SU-DHL-6 (cell line): ENCODE measurements around the gene PITPNC1.

Source experiments
- H2AFZ ChIP-seq: fragments of 200-600 bp; sonication (generic); 2 replicates; pipeline ENCODE4 v1.6.1; 2014; ENCODE audit warnings: low read depth, mild to moderate bottlenecking, moderate library complexity, mixed read lengths, antibody characterized with exemption, low read length; ENCODE audit not compliant: severe bottlenecking
- H3F3A ChIP-seq: fragments of 200-600 bp; shearing (Covaris generic); 2 replicates; pipeline ENCODE4 v1.6.0; 2016; ENCODE audit warnings: antibody characterized with exemption, mild to moderate bottlenecking; ENCODE audit not compliant: insufficient read depth
- H3K27ac ChIP-seq: fragments of 200-600 bp; sonication (generic); 2 replicates; pipeline ENCODE4 v1.5.1; 2016; ENCODE audit warnings: low read depth, mild to moderate bottlenecking, low read length, moderate library complexity, mixed read lengths
- H3K27me3 ChIP-seq: fragments of 200-600 bp; sonication (generic), shearing (Covaris generic); 2 replicates; pipeline ENCODE4 v1.6.0; 2014; ENCODE audit warnings: mild to moderate bottlenecking, low read length
- H3K36me3 ChIP-seq: fragments of 200-600 bp; sonication (generic); 2 replicates; pipeline ENCODE4 v1.6.1; 2014; ENCODE audit warnings: mild to moderate bottlenecking, low read length, mixed read lengths
- H3K4me2 ChIP-seq: fragments of 300-600, 200-600 bp; shearing (Covaris generic), sonication (generic); 2 replicates; pipeline ENCODE4 v1.6.0; 2014; ENCODE audit warnings: low read length, low read depth, mild to moderate bottlenecking; ENCODE audit not compliant: poor library complexity, severe bottlenecking
- H3K4me3 ChIP-seq: fragments of 200-600 bp; sonication (generic); 2 replicates; pipeline ENCODE4 v1.5.1; 2014; ENCODE audit warnings: antibody characterized with exemption, low read length, mild to moderate bottlenecking, mixed read lengths; ENCODE audit not compliant: insufficient read depth, poor library complexity, severe bottlenecking
- H3K79me2 ChIP-seq: fragments of 200-600 bp; sonication (generic); 2 replicates; pipeline ENCODE4 v1.6.1; 2014; ENCODE audit warnings: mild to moderate bottlenecking, low read length, moderate library complexity; ENCODE audit not compliant: insufficient read depth
- H3K9ac ChIP-seq: fragments of 200-600 bp; sonication (generic); 2 replicates; pipeline ENCODE4 v1.7.0; 2014; ENCODE audit warnings: mild to moderate bottlenecking, low read length
- H3K9me2 ChIP-seq: fragments of 200-600 bp; sonication (generic); replicated peaks from 2 replicates; pipeline ENCODE4 v1.6.1; 2014; ENCODE audit warnings: low read length; ENCODE audit not compliant: insufficient read depth
- H3K9me3 ChIP-seq: fragments of 200-600 bp; sonication (generic); 2 replicates; pipeline ENCODE4 v1.6.1; 2014; ENCODE audit warnings: low read length, mixed read lengths; ENCODE audit not compliant: insufficient read depth
- H4K20me1 ChIP-seq: fragments of 200-600 bp; sonication (generic); 2 replicates; pipeline ENCODE4 v1.6.1; 2014; ENCODE audit warnings: low read depth, mild to moderate bottlenecking, antibody characterized with exemption, low read length, moderate library complexity, mixed read lengths
- CTCF ChIP-seq: fragments of 200-600 bp; sonication (generic); IDR thresholded peaks from one replicate; pipeline ENCODE4 v1.5.1; 2017; ENCODE audit warnings: antibody characterized with exemption, mild to moderate bottlenecking, low read length, moderate library complexity; ENCODE audit not compliant: insufficient read depth, poor library complexity, severe bottlenecking
- EZH2phosphoT487 ChIP-seq: fragments of 200-600 bp; sonication (generic), shearing (Covaris generic); conservative IDR thresholded peaks from 2 replicates; pipeline ENCODE4 v1.6.1; 2018; ENCODE audit warnings: mild to moderate bottlenecking, antibody characterized with exemption, low read length, moderate library complexity, mixed read lengths

PITPNC1 gene

GRCh38 chr17:67559381-67559966, 182.4 kb downstream of the PITPNC1 start:
- Histone ChIP-seq H2AFZ (no peak overlapping the region), H3K4me3 (no peak overlapping the region), H3K27me3 (no peaks in the 10 kb centered on the region), H3K27ac (no peak overlapping the region), H3F3A (no peaks in the 10 kb centered on the region), H4K20me1 (no peaks in the 10 kb centered on the region), H3K9me2 (no peaks in the 10 kb centered on the region), H3K9ac (no peak overlapping the region), H3K36me3 (no peaks in the 10 kb centered on the region), H3K9me3 (no peaks in the 10 kb centered on the region), H3K79me2 (no peaks in the 10 kb centered on the region), H3K4me2 (no peak overlapping the region)
- TF ChIP-seq CTCF (peak; percentile 37), EZH2phosphoT487 (no peak)

- no peaks in the 10 kb centered on the region for H3K9me2 ChIP-seq
- H3K79me2 ChIP-seq, result no peaks in the 10 kb centered on the region
- H3K9ac ChIP-seq, result no peak overlapping the region
- H3K36me3 ChIP-seq, result no peaks in the 10 kb centered on the region
- no peak overlapping the region for H3K4me3 ChIP-seq
- no peak overlapping the region for H3K27ac ChIP-seq
- H3K27me3 ChIP-seq, result no peaks in the 10 kb centered on the region
- TF ChIP-seq EZH2phosphoT487, result no peak
- no peak for TF ChIP-seq CTCF
- H4K20me1 ChIP-seq, result no peaks in the 10 kb centered on the region
- H3F3A ChIP-seq, result no peaks in the 10 kb centered on the region
- no peaks in the 10 kb centered on the region for H3K9me3 ChIP-seq
- no peak overlapping the region for H3K4me2 ChIP-seq
- H2AFZ ChIP-seq, result no peak overlapping the region
Observed at GRCh38 chr17:67562005-67562404, 184.9 kb downstream of the PITPNC1 start.

GRCh38 chr17:67563692-67564228, 186.7 kb downstream of the PITPNC1 start:
- Histone ChIP-seq H3F3A (no peaks in the 10 kb centered on the region), H3K9me2 (no peaks in the 10 kb centered on the region), H3K27me3 (no peaks in the 10 kb centered on the region), H3K79me2 (no peaks in the 10 kb centered on the region), H4K20me1 (no peaks in the 10 kb centered on the region), H3K9ac (no peak overlapping the region), H3K4me3 (no peak overlapping the region), H2AFZ (no peak overlapping the region), H3K9me3 (no peaks in the 10 kb centered on the region), H3K27ac (no peak overlapping the region), H3K36me3 (no peaks in the 10 kb centered on the region), H3K4me2 (no peak overlapping the region)
- TF ChIP-seq CTCF (no peak), EZH2phosphoT487 (no peak)
